GM12878 (cell line): ENCODE data around the gene THSD4. TPM values are rescaled to one million over a fixed set of nuclear protein-coding genes. Genes with fewer than 3 reads are reported as not detected.

Experiments used
- ATAC-seq: fragments of 200-7000 bp; cut with Tn5 transposase; 3 replicates; pipeline ENCODE4 v1.9.1; 2020; ENCODE audit warnings: mild to moderate bottlenecking, moderate library complexity
- BruUV-seq: library from RNA; stranded (reverse); fragments of 400-500 nt; replicated peaks from 2 replicates; lab custom pipeline; 2021; lab: Mats Ljungman, UMichigan
- CTCF ChIA-PET: fragments of 300-600 bp; sonication (Branson Sonifier 250); formaldehyde crosslinking; extraction: SDS; loops from one replicate; lab custom pipeline; 2021; ENCODE audit warnings: inconsistent platforms; lab: Yijun Ruan, JAX
- POLR2A ChIA-PET: fragments of 350-600 bp; formaldehyde crosslinking; extraction: SDS; loops from one replicate; lab custom pipeline; 2021; ENCODE audit warnings: inconsistent platforms; lab: Charles Lee
- RAD21 ChIA-PET: fragments of 300-600 bp; sonication (Branson Sonifier 250); formaldehyde crosslinking; loops from one replicate; lab custom pipeline; 2023; ENCODE audit warnings: antibody characterized with exemption; ENCODE audit not compliant: unreplicated experiment; lab: Charles Lee
- SMC1A ChIA-PET: fragments of 300-600 bp; sonication (Branson Sonifier 250); formaldehyde crosslinking; loops from one replicate; lab custom pipeline; 2023; ENCODE audit not compliant: unreplicated experiment, uncharacterized antibody; lab: Charles Lee
- DNase-seq: peaks from one replicate; pipeline ENCODE4 v3.0.0-alpha.2; 2011; ENCODE audit warnings: low read depth, low spot score
- FAIRE-seq: peaks from 3 replicates; lab custom pipeline; 2011; peaks lifted over from hg19 to GRCh38; lab: Jason Lieb, UNC
- H2AFZ ChIP-seq: 2 replicates; pipeline ENCODE4 v1.6.0; 2011; ENCODE audit warnings: low read depth, low read length, control low read depth; ENCODE audit not compliant: control insufficient read depth
- H3K27ac ChIP-seq: 2 replicates; pipeline ENCODE4 v1.5.1; 2011; ENCODE audit warnings: control low read depth; ENCODE audit not compliant: control insufficient read depth, insufficient read depth
- H3K27me3 ChIP-seq, 2 experiments: replicated peaks in 1 of 2; 2 replicates each; pipeline versions ENCODE4 v1.6.0 to v1.6.1; 2011; ENCODE audit warnings: low read length in 1 of 2; ENCODE audit not compliant: control insufficient read depth in 2 of 2, insufficient read depth in 2 of 2
- H3K36me3 ChIP-seq, 2 experiments: 2 replicates each; pipeline ENCODE4 v1.5.1; 2011; ENCODE audit warnings: low read length in 1 of 2; ENCODE audit not compliant: control insufficient read depth in 2 of 2, insufficient read depth in 2 of 2
- H3K4me1 ChIP-seq: 2 replicates; pipeline ENCODE4 v1.6.1; 2011; ENCODE audit warnings: mild to moderate bottlenecking, low read length, moderate library complexity, mixed read lengths; ENCODE audit not compliant: control insufficient read depth, insufficient read depth
- H3K4me2 ChIP-seq: 2 replicates; pipeline ENCODE4 v1.6.0; 2011; ENCODE audit warnings: control low read depth; ENCODE audit not compliant: control insufficient read depth, insufficient read depth
- H3K4me3 ChIP-seq: fragments of 200-600 bp; sonication (generic); 2 replicates; pipeline ENCODE4 v1.5.1; 2016
- H3K79me2 ChIP-seq: 2 replicates; pipeline ENCODE4 v1.6.0; 2011; ENCODE audit warnings: low read length; ENCODE audit not compliant: control insufficient read depth, insufficient read depth
- H3K9ac ChIP-seq: 2 replicates; pipeline ENCODE4 v1.8.0; 2011; ENCODE audit warnings: low read length, control low read depth, mixed read lengths; ENCODE audit not compliant: control insufficient read depth, insufficient read depth
- H3K9me3 ChIP-seq: replicated peaks from 3 replicates; pipeline ENCODE4 v1.5.1; 2011; ENCODE audit warnings: mild to moderate bottlenecking, low read length; ENCODE audit not compliant: control insufficient read depth, insufficient read depth
- H4K20me1 ChIP-seq: 2 replicates; pipeline ENCODE4 v1.6.0; 2011; ENCODE audit not compliant: control insufficient read depth, insufficient read depth
- CHD4 ChIP-seq: fragments of 200-600 bp; sonication (generic); IDR thresholded peaks from 2 replicates; pipeline ENCODE4 v1.6.1; 2016; ENCODE audit warnings: mild to moderate bottlenecking
- IRF4 ChIP-seq: IDR thresholded peaks from 2 replicates; pipeline ENCODE4 v1.6.1; 2011; ENCODE audit warnings: low read depth, low read length
- KLF5 ChIP-seq: fragments of 450-650 bp; IDR thresholded peaks from 2 replicates; pipeline ENCODE4 v1.6.1; 2014; ENCODE audit warnings: mild to moderate bottlenecking; ENCODE audit not compliant: partially characterized antibody
- MEF2A ChIP-seq: IDR thresholded peaks from 2 replicates; pipeline ENCODE4 v1.6.1; 2011; ENCODE audit warnings: low read depth, mild to moderate bottlenecking, low read length, moderate library complexity; ENCODE audit not compliant: insufficient read depth
- NR2F1 ChIP-seq: fragments of 450-650 bp; conservative IDR thresholded peaks from 2 replicates; pipeline ENCODE4 v1.6.1; 2017; ENCODE audit warnings: mild to moderate bottlenecking
- NRF1 ChIP-seq: conservative IDR thresholded peaks from 2 replicates; pipeline ENCODE4 v1.6.1; 2011; ENCODE audit warnings: mild to moderate bottlenecking, low read depth, low read length, improper control_type of control experiment
- RCOR1 ChIP-seq: conservative IDR thresholded peaks from 2 replicates; pipeline ENCODE4 v1.6.1; 2012; ENCODE audit warnings: low read depth, low read length, improper control_type of control experiment
- RELB ChIP-seq: fragments of 450-650 bp; IDR thresholded peaks from 2 replicates; pipeline ENCODE4 v1.6.1; 2017; ENCODE audit warnings: low read depth, mild to moderate bottlenecking, moderate library complexity
- SMC3 ChIP-seq: IDR thresholded peaks from 2 replicates; pipeline ENCODE4 v1.6.1; 2011; ENCODE audit warnings: low read length, improper control_type of control experiment, borderline replicate concordance
- SREBF1 ChIP-seq: IDR thresholded peaks from 2 replicates; pipeline ENCODE4 v1.6.1; 2012; ENCODE audit warnings: mild to moderate bottlenecking, low read length
- ZNF24 ChIP-seq: fragments of 450-650 bp; IDR thresholded peaks from 2 replicates; pipeline ENCODE4 v1.6.1; 2017; ENCODE audit warnings: antibody characterized with exemption, mild to moderate bottlenecking
- WGBS: methylation state at CpG from one replicate; pipeline ENCODE4 v1.1.6; 2016; ENCODE audit warnings: low lambda C conversion rate; ENCODE audit not compliant: insufficient replicate concordance, insufficient coverage; ENCODE audit errors: missing lambda C conversion rate; 5-methylcytosine and 5-hydroxymethylcytosine counted together
- in situ Hi-C: fragments of 300-500 bp; cut with MboI; formaldehyde crosslinking; loops from 9 replicates; pipeline ENCODE4 v1.14.3; 2018; ENCODE audit warnings: mixed read lengths
- intact Hi-C: fragments of 100-400 bp; cut with micrococcal nuclease; formaldehyde crosslinking; loops from one replicate; pipeline ENCODE4 v1.14.2; 2022; ENCODE audit not compliant: unreplicated experiment
- polyA plus RNA-seq, 11 experiments: library from polyadenylated mRNA; depleted of rRNA in 4 of 11; unstranded in 6 of 11; stranded (reverse) in 5 of 11; fragments of >200 nt; fragmentation: Nextera tagmentation in 4 of 11; fragmentation: Illumina TruSeq in 1 of 11; extraction: Ambion mirVana in 4 of 11; extraction: Trizol in 1 of 11; gene quantifications; 1 replicate in 1 of 11; 2 replicates in 10 of 11; pipeline versions ENCODE4 v1.2.1 to v1.2.3, GENCODE V29; 2011 to 2016; ENCODE audit warnings: inconsistent platforms in 2 of 11, missing spikeins in 2 of 11, low read depth in 1 of 11
- total RNA-seq, 4 experiments: library from RNA; depleted of rRNA in 3 of 4; stranded (reverse); fragments of >200 nt in 3 of 4; fragmentation: Illumina TruSeq in 1 of 4; extraction: Trizol in 1 of 4; gene quantifications; 2 replicates each; pipeline versions ENCODE4 v1.2.1 to v1.2.3, GENCODE V29; 2013 to 2021
- TF ChIP-seq, protein P1 (sequence below): fragments of 450-650 bp; formaldehyde crosslinking; IDR thresholded peaks from 2 replicates; pipeline ENCODE4 v1.5.0; 2022; ENCODE audit warnings: mild to moderate bottlenecking, missing genetic modification characterization
- TF ChIP-seq, protein P2 (sequence below): IDR thresholded peaks from 2 replicates; pipeline ENCODE4 v1.6.1; 2012; ENCODE audit warnings: low read depth, low read length, improper control_type of control experiment
- TF ChIP-seq, protein P3 (sequence below): IDR thresholded peaks from 2 replicates; pipeline ENCODE4 v1.6.1; 2012; ENCODE audit warnings: improper control_type of control experiment, low read depth, low read length; ENCODE audit not compliant: insufficient replicate concordance

Gene THSD4
- total and polyA plus RNA-seq, 10 of the 15 experiments (the other 5 are each of a cell fraction or from before 2014, with no cell fraction given): 0.04 to 0.13 (median 0.05) TPM; not detected in 7

GRCh38 chr15:71118345-71118744 is 3.1 kb downstream of the THSD4 start:
- WGBS: 33% methylated on average over 5 of the region's 5 CpGs
- Histone ChIP-seq H3K4me1 (no peaks in the 10 kb centered on the region), H3K9me3 (no peaks in the 10 kb centered on the region), H3K4me3 (no peak overlapping the region), H3K27ac (no peak overlapping the region), H3K9ac (no peak overlapping the region), H3K27me3 (peaks cover 2 to 5% of the 10 kb centered on the region in 2 experiments; a peak in 2 of 4 replicates), H3K79me2 (no peaks in the 10 kb centered on the region), H3K4me2 (no peak overlapping the region), H4K20me1 (no peaks in the 10 kb centered on the region), H3K36me3 (no peaks in the 10 kb centered on the region), H2AFZ (no peak overlapping the region)
- SMC1A ChIA-PET: no interaction called here
- intact Hi-C loops: loop anchor here (5.0 kb wide), 1 partner anchor 324 kb away; no protein-coding TSS in a partner anchor
- POLR2A ChIA-PET: no interaction called here
- RAD21 ChIA-PET: no interaction called here
- no peak for DNase-seq
- in situ Hi-C loops: loop anchor here (25.0 kb wide), 1 partner anchor 319 kb away; no protein-coding TSS in a partner anchor
- no TSS peak for BruUV-seq
- CTCF ChIA-PET: interaction anchor here (1.4 kb wide), 1 partner anchor 10 kb away, joined by 3 read pairs; no protein-coding TSS in a partner anchor
- ATAC-seq: no peak
- no peak for FAIRE-seq
- no peak for TF ChIP-seq RCOR1
- TF ChIP-seq, protein P1, sequence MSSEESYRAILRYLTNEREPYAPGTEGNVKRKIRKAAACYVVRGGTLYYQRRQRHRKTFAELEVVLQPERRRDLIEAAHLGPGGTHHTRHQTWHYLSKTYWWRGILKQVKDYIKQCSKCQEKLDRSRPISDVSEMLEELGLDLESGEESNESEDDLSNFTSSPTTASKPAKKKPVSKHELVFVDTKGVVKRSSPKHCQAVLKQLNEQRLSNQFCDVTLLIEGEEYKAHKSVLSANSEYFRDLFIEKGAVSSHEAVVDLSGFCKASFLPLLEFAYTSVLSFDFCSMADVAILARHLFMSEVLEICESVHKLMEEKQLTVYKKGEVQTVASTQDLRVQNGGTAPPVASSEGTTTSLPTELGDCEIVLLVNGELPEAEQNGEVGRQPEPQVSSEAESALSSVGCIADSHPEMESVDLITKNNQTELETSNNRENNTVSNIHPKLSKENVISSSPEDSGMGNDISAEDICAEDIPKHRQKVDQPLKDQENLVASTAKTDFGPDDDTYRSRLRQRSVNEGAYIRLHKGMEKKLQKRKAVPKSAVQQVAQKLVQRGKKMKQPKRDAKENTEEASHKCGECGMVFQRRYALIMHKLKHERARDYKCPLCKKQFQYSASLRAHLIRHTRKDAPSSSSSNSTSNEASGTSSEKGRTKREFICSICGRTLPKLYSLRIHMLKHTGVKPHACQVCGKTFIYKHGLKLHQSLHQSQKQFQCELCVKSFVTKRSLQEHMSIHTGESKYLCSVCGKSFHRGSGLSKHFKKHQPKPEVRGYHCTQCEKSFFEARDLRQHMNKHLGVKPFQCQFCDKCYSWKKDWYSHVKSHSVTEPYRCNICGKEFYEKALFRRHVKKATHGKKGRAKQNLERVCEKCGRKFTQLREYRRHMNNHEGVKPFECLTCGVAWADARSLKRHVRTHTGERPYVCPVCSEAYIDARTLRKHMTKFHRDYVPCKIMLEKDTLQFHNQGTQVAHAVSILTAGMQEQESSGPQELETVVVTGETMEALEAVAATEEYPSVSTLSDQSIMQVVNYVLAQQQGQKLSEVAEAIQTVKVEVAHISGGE: no peak
- no peak for TF ChIP-seq KLF5
- no peak for TF ChIP-seq SREBF1
- TF ChIP-seq, protein P2, sequence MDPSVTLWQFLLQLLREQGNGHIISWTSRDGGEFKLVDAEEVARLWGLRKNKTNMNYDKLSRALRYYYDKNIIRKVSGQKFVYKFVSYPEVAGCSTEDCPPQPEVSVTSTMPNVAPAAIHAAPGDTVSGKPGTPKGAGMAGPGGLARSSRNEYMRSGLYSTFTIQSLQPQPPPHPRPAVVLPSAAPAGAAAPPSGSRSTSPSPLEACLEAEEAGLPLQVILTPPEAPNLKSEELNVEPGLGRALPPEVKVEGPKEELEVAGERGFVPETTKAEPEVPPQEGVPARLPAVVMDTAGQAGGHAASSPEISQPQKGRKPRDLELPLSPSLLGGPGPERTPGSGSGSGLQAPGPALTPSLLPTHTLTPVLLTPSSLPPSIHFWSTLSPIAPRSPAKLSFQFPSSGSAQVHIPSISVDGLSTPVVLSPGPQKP: no peak
- no peak for TF ChIP-seq SMC3
- TF ChIP-seq RELB: no peak
- no peak for TF ChIP-seq MEF2A
- no peak for TF ChIP-seq NR2F1
- no peak for TF ChIP-seq IRF4
- no peak for TF ChIP-seq NRF1
- no peak for TF ChIP-seq ZNF24
- TF ChIP-seq CHD4: no peak
- TF ChIP-seq, protein P3, sequence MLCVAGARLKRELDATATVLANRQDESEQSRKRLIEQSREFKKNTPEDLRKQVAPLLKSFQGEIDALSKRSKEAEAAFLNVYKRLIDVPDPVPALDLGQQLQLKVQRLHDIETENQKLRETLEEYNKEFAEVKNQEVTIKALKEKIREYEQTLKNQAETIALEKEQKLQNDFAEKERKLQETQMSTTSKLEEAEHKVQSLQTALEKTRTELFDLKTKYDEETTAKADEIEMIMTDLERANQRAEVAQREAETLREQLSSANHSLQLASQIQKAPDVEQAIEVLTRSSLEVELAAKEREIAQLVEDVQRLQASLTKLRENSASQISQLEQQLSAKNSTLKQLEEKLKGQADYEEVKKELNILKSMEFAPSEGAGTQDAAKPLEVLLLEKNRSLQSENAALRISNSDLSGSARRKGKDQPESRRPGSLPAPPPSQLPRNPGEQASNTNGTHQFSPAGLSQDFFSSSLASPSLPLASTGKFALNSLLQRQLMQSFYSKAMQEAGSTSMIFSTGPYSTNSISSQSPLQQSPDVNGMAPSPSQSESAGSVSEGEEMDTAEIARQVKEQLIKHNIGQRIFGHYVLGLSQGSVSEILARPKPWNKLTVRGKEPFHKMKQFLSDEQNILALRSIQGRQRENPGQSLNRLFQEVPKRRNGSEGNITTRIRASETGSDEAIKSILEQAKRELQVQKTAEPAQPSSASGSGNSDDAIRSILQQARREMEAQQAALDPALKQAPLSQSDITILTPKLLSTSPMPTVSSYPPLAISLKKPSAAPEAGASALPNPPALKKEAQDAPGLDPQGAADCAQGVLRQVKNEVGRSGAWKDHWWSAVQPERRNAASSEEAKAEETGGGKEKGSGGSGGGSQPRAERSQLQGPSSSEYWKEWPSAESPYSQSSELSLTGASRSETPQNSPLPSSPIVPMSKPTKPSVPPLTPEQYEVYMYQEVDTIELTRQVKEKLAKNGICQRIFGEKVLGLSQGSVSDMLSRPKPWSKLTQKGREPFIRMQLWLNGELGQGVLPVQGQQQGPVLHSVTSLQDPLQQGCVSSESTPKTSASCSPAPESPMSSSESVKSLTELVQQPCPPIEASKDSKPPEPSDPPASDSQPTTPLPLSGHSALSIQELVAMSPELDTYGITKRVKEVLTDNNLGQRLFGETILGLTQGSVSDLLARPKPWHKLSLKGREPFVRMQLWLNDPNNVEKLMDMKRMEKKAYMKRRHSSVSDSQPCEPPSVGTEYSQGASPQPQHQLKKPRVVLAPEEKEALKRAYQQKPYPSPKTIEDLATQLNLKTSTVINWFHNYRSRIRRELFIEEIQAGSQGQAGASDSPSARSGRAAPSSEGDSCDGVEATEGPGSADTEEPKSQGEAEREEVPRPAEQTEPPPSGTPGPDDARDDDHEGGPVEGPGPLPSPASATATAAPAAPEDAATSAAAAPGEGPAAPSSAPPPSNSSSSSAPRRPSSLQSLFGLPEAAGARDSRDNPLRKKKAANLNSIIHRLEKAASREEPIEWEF: no peak
